DOHH2 (cell line): ENCODE data around the gene DOCK1.

Experiments
- CTCF ChIP-seq: fragments of 200-600 bp; sonication (generic); IDR thresholded peaks from one replicate; pipeline ENCODE4 v1.5.1; 2014; ENCODE audit warnings: antibody characterized with exemption, mild to moderate bottlenecking, low read depth, low read length; ENCODE audit not compliant: poor library complexity, severe bottlenecking
- EZH2phosphoT487 ChIP-seq: fragments of 200-600 bp; sonication (generic); IDR thresholded peaks from 2 replicates; pipeline ENCODE4 v1.6.1; 2017; ENCODE audit warnings: borderline replicate concordance, mild to moderate bottlenecking, antibody characterized with exemption, low read length, moderate library complexity, mixed read lengths

GRCh38 chr10:127174866-127175265 lies 269.6 kb downstream of the DOCK1 start:
- TF ChIP-seq CTCF (no peak), EZH2phosphoT487 (no peak)
